SIG-M5 treated with dmso at 0.1 percent for 504 hours (cell line): ENCODE data around the gene EDC3.
"Not testable (repeated sequence)": the region's sequence is repeated elsewhere in the genome, so short reads cannot be mapped to it uniquely, and the experiment has no call there.

ENCODE experiments used
- DNase-seq: peaks from one replicate; lab custom pipeline; 2025; ENCODE audit not compliant: unreplicated experiment; lab: John Stamatoyannopoulos, UW

The EDC3 gene

DNA sequence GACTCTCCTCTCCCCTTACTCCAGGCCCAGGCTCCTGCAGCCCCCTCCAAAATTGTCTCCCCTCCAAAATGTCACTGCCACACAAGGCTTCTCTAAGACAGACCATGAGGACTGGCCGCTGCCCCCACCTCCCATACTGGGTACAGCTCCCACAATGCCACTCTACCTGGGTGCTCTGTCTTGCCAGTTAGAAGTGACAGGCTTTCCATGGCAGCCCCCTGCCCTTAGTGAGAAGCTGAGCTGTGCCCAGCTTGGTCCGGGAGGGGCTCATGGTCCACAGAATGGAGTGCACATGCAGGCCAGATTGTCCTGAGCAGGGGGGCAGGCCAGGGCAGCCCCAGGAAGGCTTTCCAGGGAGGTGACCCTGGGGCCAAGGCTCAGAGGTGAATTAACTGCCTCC lies 83.1 kb downstream of the EDC3 start:
- no peak for DNase-seq

DNA sequence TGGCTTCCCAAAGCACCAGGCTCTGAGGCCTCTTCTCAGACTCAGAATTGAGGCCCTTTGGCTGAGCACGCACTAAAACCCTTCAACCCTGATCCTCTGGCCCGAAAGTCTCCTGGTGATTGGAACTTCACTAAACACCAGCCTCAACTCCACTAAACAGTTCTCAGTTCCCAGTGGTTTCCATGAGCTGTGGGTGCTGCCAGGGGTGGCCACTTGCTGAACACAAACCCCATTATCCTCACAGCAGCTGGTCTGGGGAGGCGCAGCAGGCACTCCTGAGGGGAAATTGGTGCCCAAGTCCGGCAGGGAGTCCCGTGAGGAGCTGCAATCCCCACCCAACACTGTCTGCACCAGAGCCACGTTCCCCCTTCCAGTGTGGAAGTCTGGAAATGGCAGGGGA lies 84.0 kb downstream of the EDC3 start:
- DNase-seq = no peak

DNA sequence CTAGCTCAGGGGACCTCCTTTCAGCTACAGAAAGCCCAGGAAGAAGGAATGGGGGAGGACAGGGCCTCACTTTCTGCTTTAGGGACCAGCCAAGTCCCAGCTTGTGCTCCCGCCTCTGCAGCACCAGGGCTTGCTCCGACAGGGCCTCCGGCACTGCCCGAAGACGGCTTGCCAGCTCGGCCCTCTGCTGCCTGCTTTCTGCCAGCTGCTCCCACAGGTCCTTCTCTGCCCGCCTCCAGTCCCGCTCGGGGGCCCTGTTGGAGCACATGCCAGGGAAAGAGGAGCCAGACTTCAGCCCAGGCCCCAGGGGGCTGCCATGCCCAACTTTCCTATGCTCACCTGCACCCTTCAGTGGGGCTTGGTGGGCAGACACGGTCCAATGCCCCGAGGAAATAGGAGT lies 84.5 kb downstream of the EDC3 start:
- DNase-seq = no peak

DNA sequence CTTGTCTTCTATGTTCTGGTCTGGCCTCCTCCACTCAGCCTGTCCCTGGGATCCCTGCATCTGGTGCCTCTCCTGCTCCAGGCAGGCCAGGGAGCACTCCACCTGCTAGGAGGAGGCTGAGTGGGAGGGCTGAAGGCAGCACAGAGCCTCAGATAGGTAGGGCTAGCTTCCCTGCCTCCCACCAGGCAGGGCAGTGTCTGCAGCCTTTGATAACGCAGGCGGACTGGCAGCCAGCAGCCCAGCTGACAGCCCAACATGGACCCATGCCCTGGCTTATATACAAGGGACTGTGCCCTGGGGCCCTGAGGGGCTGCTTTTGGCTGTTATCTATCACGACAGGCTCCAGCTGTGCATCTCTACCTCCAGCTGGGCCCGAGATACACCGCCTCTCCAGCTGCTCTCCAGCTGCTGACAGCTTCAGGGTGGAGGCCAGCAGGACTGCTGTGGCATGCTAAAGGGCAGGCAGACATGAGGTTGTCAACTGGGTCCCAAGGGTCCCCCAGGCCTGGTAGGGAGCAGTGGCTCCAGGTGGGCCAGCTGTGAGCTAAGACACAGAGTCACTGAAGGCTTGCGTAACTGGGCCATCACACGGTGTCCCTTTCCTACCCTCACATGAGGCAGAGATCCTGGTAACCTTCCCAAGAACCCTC lies 85.4 kb downstream of the EDC3 start:
- DNase-seq = no peak

DNA sequence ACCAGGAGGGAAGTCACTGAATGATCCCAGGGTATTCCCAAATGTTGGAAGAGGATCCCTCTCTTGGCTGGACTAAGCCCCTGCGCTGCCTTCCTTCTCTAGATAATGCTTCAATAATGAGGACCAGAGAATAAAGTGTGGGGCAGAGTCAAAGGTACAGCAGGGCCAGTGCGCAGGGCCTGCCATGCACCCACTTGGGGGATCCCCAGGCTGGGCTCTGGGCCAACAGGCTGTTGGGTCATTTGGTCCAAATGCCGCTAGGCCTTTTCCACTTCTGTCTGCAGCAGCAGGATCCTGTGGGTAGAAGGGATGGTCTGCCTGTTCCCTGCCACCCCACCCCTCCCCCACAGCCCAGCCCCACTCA lies 85.9 kb downstream of the EDC3 start:
- no peak for DNase-seq

DNA sequence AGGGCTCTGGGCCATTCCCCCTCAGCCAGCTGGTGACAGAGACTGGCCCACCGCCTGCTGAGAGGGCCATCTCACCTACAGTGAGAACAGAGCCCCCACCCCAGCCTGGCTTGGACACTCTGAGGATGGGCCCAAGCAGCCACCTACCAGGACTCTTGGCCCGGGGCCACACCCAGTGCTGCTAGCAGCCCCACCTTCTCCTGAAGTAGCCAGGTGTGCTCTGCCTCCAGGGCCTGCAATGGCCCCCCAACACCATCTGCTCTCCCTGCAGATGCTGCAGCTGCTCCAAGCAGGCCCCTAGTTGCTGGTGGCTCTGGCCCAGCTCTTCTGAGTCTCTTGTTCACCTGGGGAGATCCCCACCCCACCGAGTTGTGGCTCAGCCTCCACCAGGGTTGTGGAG lies 87.0 kb downstream of the EDC3 start:
- no peak for DNase-seq

DNA sequence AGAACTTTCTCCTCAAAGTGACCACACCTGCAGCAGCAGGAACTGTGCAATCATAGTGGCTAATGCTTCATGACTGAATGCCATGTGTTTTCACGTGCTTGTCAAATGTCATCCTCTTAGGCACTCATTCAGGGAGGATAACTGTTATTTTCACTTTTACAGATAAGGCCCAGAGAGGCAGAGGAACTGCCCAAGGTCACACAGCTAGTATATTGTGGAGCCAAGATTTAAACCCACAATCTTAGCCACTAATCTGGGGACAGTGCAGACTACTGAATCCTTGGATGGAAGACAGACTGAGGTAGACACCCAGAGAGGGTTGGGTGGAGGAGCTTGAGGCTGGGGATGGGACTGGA lies 90.1 kb downstream of the EDC3 start:
- no peak for DNase-seq

DNA sequence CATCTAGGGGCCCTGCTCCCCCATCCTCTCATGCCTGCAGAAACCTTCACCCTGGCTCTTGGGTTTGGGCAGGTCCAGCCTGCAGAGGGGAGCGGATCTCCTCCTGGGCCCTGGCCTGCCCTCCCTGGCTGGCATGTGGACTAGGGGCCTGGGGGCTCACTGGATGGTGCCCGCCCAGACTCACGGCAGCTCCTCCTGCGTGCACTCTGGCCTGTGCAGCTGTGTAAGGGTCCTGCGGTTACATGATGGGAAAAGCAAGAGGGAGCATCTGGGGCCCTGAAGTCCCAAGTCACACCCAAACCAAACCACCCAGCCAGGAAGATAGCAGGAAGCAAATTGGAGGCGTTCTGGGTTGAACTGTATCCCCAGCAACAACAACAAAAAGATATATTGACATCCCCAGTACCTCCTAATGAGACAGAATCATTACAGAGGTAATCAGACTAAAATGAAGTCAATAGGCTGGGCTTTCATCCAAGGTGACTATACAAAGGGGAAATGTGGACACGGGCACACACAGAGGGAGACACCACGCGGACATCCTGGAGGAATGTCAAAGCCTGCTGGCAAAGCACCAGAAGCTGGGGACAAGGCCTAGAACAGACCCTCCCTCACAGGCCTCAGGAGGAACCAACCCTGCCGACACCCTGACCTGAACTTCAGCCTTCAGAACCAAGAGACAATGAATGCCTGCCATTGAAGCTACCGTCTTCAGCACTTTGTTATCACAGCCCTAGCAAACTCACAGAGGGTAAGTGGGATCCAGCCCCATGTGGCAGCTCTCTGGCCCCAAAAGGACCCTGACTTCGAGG lies 90.6 kb downstream of the EDC3 start:
- DNase-seq = no peak

DNA sequence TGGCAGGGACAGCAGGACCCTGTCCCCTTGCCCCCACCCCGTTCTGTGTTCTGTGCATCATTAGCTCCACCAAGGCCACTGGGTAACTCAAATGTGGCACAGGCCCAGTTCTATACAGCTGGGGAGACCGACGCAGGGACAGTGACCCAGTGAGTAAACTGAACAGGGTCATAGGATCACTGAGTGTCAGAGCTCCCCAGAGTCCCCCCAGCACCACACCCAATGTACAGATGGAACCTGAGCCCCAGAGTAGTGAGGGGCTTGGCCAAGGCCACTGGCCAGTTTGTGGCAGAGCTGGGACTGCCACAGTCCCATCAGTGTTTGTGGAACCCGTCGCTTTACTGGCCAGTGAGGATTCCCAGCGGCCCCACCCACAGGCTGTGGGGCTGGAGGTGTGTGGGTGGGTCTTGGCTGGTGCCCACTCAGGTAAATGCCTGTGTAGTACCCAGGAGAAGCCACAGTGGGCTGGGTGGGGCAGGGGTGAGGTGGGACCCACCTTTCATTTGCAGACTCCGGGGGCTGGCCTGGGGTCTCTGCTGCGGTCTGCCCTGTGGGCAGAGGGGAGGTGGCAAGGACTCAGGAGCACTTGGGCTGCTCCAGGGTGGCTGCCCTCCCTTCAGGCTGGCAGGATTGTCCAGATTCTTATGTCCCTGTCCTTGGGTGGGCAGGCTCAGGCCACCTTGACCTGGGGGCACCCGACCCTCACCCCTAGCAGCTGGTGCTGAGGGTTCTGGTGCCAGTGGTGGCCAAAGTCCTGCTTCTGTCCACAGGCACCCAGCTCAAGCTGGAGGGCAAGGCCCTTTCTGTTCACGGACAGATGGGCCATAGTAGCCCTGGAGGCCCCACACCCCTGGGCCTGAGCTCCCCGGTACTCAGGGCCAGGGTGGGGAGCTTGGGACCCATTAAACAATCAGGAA lies 91.8 kb downstream of the EDC3 start:
- no peak for DNase-seq

DNA sequence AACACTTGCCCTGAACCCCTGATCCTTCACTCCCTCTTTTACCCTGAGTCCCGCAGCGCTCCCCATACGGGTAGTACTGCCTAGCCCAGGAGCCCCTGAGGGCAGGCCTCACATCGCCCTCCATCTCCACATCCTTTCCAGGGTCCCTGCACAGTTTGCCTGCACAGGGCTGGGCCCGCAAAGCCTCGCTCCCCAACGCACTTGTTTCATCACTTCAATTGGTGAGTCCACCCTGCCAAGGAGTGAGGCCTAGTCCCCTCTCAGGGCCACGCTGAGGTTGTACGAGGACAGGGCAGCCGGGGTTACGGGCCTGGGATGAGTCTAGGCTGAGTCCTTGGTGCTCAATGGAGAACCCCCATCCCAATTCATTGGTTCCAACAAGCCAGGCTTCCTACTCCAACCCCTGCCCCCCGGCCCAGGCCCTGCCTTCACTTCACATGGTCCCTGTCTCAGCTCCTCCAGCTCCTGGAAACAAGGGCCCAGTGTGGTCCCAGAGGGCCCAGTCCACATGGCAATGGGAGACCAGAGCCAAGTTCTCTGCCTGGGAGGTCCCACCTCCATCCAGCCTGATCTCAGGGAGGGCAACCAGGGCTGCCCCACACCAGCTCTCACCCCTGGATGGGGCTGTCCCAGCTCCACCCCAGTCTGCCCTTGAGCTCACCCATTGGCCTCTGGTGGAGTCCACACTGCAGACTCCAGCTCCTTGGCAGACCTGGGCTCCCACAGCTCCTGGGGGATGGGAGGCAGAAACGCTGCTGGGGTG lies 92.6 kb downstream of the EDC3 start:
- DNase-seq = no peak

DNA sequence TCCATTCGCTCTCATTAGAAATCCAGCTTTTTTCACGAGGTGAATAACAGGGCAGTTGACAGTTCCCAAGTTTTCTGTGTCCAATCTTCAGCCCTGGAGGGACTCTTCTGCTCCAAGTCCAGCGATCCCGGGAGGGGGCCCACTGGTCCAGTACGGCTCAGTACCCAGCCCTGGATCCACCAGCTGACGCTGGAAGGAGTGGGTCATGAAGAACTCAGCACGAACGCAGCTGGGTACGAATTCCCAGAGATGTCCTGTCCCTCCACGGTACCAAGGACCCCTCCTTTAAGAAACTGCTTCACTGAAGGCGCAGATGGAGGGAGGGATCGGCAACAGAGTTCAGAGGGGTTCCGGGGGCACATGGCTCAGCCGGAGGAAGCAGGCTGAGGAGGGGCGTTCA lies 96.7 kb downstream of the EDC3 start:
- no peak for DNase-seq

DNA sequence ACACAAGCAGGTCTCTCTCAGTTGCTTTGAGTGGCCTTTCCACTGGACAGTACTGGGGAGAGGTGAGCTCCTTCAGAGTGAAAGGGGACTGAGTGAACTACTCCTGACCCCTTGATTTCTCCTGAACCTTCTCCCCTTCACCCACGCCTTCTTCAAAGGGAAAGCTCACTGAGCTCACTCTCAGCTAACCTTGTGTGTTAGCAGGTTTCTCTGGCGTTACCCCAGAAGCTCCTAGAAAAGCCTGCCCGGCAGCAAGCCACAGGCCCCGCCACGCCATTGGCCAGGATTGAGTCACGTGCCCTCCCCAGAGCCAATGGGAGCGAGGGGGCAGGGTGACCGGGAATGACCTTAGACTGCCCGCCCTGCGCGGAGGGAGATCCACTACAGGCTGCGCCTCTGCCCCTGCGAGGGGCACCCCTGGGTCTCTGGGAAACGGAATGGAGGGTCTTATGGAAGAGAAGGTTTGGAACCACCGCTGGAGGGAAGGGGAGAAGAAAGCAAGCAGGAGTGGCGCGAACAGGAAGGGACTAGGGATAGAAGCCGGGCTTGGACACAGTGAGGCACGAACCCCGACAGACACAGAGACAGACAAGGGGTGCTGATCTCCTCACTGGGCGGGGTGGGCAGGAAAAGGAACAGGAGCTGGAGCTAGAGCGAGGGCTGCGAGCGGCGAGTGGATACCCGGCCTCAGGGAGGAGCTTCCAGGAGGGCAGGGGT lies 97.5 kb downstream of the EDC3 start:
- peak; percentile 74 for DNase-seq

DNA sequence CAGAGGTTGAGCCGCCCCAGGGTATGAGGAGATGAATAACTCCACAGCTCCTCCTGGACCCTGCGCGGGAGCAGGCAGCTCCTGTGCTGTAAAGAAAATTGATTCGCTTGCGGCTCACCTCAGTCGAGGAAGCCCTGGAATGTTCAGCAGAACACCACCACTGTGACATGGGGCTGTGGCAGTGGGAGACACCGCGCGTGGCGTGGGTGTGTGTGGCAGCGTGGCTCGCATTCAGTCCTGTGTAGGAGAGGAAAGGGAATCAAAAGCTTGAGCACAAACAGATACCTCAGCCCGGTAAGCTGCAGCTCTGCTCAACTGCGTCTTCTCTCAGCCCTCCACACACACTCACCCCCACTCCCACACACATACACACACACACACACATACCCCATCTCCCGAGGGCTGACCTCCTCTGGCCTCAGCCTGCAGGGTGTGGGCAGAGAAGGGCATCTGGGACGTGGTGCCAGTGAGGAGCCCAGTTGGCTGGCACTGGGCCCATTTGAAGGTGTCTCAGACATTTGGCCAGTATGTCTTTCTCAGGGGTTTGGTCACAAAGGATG lies 98.6 kb downstream of the EDC3 start:
- DNase-seq = not testable (repeated sequence)

DNA sequence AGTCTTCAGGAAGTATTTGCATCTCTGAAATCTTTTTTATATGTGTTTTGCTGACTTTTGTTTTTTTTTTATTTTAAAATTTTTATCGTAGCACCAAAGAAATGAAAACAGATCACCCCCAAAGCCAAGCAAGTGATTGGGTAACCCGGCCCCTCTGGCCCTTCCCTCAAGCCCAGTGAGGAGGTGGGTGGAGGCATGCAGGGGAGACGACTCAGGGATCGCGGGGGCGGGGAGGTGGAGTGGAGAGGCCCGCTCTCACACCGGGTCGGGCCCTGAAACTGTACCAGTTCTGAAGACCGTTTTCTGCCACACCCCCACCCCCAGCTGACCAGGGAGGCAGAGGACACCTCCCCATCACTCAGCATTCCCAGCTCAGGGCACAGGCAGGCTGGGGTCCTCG lies 99.1 kb downstream of the EDC3 start:
- not testable (repeated sequence) for DNase-seq

DNA sequence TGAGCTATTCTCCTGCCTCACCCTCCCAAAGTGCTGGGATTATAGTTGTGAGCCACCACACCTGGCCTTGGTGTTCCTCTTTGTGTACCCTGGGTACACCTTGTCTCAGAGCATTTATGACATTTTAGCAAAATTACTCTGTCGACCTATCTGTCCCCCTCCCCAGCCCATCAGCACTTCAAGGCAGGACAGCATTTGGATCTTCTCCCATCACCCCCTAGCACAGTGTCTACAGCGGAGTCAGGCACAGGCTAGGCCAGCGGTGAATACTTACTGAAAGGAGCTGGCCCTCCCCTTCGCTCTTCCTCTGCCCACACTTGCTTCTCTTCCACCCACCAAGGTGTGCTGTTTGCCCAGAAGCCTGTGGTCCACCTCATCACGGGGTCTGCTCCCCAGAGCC lies 100.6 kb downstream of the EDC3 start:
- no peak for DNase-seq

DNA sequence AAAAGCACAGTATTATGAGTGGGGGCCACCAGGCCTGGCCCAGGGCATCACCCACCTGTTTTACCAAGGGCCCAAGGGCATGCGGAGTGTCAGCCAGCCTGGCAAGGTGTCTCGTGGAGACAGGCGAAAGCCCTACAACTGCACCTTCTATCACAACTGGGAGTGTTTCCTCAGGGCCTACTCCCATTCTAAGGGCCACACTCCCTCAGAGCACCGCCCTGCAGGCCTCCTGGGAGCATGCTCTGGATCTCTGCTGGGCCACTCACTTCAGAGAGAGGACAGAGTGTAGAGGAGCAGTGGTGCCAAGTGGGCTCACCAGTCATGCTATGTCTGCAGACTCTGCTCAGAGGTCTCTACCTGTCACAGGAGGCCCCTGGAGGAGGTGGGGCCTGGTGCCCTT lies 101.4 kb downstream of the EDC3 start:
- no peak for DNase-seq

DNA sequence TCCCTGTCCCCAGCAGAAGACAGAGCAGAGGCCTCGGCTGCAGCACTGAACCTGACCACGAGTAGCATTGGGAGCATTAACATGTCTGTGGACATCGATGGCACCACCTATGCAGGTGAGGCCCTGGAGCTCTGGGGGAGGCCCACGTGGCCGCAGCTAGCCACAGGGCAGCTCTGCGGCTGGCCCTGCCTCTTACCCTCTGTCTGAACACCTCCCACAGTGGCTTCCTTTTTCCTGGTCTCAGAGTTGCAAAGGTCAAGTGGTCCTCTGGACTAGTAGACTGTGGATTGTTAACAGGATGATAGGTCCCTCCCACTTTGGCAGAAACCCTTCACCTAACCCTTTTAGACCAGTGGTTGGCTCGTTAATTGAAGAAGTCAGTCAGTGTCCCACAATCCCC lies 102.7 kb downstream of the EDC3 start:
- no peak for DNase-seq

DNA sequence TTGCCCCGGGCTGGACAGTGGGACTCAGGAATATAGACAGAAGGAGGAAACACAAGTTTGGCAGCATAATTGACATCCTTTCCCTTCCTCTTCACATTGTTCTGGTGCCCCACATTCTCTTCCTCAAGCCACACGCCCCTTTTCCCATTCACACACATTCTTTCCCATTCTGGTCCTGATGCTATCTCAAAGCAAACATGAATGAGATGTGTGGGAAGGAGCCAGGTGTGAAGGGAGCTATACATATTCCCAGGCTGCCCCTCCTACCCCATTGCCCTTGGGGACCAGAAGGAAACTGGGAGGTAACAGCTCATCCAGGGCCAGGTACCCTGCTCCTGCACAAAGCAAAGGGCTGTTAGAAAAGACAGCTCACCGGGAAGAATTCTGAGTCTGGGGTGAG lies 103.6 kb downstream of the EDC3 start:
- no peak for DNase-seq

DNA sequence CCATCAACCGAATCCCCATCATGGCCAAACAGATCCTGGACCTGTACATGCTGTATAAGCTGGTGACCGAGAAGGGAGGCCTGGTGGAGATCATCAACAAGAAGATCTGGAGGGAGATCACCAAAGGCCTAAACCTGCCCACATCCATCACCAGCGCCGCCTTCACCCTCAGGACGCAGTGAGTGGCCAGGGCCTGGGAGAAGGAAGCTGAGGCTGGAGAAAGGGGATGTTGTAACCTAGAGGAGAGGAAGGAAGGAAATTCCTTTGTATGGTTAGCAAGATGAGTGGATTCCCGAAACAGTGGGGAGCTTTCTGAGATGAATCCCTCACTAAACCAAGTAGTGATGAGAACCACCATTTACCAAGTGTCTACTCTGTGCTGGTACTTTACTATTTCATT lies 106.0 kb downstream of the EDC3 start:
- no peak for DNase-seq

DNA sequence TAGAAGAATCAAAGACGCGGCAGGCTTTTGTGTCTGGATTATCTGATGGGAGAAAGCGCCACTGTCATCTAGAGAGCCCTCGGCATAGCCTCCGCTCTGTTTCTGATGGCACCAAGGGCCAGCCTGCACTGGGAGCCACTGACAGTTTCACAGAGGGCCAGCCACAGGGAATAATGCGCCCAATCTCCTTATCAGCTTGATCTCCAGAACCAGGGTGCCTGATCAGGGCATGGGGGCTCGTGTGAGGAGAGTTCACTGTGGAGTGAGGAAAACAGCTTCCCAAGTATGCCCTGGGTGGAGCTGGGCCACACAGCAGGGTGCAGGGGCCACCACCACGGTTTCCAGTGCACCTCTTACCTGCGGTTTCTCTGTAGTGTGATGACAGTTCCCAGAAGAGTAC lies 110.0 kb downstream of the EDC3 start:
- DNase-seq = no peak
